GM10266 (cell line): ENCODE measurements around the gene CEPT1.
"Not testable (repeated sequence)": the region's sequence is repeated elsewhere in the genome, so short reads cannot be mapped to it uniquely, and the experiment has no call there.

Experiments used
- DNase-seq: peaks from one replicate; pipeline ENCODE4 v3.0.0; 2012; ENCODE audit errors: extremely low spot score
- TF ChIP-seq, protein P1 (sequence below): IDR thresholded peaks from 2 replicates; pipeline ENCODE4 v1.5.1; 2012; ENCODE audit warnings: mild to moderate bottlenecking, low read depth; ENCODE audit not compliant: control insufficient read depth, insufficient read depth; ENCODE audit errors: missing control alignments

CEPT1 gene

DNA sequence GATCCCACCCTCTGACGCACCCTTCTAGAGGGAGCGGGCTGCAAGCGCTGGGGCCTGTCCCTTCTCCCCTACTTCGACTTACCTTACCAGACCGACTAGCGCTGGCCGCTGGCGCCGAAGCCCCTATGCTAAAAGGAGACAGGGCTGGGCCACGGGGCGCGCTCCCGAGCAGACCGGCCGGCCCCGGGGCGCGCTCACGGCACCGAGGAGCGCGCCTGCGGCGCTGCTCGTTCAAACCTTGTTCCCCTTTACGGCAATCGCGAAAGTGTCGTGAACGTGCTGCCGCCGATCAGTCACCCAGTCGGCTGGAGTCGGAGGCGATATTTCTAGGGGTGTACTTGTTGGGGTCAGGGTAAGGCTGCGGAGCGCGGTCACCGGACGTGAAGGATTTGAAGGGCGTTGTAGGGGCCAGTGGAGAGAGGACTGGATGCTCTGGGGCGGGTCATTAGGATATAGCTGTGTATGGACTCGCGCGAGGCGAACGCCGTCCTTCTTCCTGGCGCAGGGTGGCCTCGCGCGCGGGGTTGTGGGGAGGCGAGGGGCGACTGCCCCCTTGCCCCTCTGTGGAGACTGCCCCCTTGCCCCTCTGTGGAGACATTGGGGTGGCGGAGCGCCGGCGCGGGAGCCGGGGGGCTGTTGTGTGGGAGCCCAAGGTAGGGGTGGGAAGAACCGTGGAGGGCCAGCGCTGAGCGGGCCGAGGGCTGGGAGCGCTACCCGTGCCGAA lies at the start of gene CEPT1, which contains the start of gene DRAM2:
CEPT1 (plus strand) TSS at position 268 of the 724 bp plus-strand sequence. CDS start 7,492 bp downstream, outside the sequence.
DRAM2 (minus strand) TSS at position 138 of the 724 bp plus-strand sequence. CDS start 8,539 bp downstream, outside the sequence.
- TF ChIP-seq, protein P1, sequence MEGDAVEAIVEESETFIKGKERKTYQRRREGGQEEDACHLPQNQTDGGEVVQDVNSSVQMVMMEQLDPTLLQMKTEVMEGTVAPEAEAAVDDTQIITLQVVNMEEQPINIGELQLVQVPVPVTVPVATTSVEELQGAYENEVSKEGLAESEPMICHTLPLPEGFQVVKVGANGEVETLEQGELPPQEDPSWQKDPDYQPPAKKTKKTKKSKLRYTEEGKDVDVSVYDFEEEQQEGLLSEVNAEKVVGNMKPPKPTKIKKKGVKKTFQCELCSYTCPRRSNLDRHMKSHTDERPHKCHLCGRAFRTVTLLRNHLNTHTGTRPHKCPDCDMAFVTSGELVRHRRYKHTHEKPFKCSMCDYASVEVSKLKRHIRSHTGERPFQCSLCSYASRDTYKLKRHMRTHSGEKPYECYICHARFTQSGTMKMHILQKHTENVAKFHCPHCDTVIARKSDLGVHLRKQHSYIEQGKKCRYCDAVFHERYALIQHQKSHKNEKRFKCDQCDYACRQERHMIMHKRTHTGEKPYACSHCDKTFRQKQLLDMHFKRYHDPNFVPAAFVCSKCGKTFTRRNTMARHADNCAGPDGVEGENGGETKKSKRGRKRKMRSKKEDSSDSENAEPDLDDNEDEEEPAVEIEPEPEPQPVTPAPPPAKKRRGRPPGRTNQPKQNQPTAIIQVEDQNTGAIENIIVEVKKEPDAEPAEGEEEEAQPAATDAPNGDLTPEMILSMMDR = no peak
- peak; percentile 88 for DNase-seq

DNA sequence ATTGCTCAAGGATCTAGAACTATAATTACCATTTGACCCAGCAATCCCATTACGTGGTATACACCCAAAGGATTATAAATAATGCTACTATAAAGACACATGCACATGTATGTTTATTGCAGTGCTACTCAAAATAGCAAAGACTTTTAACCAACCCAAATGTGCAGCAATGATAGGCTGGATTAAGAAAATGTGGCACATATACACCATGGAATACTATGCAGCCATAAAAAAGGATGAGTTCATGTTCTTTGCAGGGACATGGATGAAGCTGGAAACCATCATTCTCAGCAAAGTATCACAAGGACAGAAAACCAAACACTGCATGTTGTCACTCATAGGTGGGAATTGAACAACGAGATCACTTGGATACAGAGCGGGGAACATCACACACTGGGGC lies 44.6 kb upstream of the CEPT1 start:
- not testable (repeated sequence) for DNase-seq

DNA sequence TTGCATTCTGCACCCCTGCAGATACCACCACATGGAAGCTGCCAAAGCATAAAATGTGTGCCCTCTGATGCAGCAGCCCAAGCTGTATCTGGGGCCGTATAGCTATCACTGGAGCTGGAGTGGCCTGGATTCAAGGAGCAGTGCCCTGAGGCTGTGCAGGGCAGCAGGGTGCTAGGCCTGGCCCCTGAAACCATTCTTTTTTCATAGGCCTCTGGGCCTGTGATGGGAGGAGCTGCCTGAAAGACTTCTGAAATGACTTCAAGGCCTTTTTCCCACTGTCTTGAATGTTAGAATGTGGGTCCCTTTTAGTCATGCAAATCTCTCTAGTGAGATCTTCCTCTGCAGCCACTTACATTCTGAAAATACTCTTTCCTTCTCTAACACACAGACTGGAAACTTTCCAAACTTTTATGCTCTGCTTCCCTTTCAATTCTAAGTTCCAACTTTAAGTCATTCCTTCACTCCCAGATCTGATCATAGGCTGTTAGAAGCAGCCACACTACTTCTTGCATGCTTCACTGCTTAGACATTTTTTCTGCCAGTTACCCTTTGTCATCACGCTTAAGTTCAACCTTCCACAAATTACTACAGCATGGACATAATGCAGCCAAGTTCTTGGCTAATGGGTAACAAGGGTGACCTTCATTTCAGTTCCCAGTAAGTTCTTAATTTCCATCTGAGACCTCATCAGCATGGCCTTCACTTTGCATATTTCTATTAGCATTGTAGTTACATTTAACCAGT lies 42.5 kb upstream of the CEPT1 start:
- TF ChIP-seq, protein P1 = no peak
- no peak for DNase-seq

DNA sequence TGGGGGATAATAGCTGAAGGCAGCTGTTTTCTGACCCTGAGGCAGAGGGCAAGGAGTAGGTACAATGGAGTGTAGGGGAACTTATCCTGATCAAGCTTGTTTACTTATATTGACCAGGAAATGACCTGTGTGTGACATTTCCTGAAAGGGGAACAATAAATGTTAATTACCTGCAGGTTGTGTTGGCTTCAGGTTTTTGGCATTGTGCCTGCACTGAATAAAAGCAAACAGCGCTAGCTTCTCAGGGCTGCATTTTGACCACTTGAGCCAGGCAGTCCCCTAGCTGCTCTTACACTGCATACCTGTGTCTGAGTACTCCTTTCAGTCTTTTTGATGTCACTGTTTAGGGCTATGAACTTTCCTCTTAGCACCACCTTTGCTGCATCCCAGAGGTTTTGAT lies 40.7 kb upstream of the CEPT1 start:
- DNase-seq = no peak
- TF ChIP-seq, protein P1 = no peak

DNA sequence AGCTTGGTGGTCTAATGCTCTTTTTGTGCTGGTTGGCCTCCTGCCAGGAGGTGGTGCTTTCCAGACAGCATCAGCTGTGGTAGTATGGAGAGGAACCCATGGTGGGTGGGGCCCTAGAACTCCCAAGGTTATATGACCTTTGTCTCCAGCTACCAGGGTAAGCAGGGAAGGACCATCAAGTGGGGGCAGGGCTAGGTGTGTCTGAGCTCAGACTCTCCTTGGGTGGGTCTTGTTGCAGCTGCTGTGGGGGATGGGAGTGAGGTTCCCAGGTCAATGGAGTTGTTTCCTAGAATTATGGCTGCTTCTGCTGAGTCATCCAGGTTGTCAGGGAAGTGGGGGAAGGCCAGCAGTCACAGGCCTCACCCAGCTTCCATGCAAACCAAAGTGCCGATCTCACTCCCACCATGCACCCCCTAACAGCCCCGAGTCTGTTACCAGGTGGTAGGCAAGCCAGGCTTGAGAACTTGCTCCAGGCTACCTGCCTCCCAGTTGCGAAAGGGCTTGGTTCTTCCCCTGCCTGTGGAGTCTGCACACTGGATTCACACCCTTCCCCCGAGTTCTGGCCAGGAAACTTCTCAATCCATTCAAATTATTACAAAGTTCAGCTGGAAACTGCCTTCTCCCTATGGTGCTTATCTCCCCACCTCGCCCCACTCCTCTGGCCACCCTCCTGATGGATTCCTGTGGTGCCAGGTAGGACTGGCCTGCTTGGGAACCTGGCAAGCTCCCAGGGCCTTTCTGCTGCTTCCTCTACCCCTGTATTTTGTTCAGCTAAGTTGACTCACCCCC lies 38.0 kb upstream of the CEPT1 start:
- no peak for DNase-seq
- TF ChIP-seq, protein P1 = no peak

DNA sequence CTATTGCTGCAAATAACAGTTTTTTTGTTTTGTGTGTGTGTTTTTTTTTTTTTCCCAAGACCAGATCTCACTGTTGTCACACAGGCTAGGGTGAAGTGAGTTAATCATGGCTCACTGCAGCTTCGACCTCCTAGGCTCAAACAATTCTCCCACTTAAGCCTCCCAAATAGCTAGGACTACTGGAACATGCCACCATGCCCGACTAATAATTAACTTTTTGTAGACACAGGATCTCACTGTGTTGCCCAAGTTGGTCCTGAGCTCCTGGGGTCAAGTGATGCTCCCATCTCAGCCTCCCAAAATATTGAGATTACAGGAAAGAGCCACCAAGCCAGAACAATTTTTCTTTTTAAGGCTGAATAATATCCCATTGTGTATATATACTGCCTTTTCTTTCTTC lies 35.0 kb upstream of the CEPT1 start:
- DNase-seq = no peak
- TF ChIP-seq, protein P1 = no peak

DNA sequence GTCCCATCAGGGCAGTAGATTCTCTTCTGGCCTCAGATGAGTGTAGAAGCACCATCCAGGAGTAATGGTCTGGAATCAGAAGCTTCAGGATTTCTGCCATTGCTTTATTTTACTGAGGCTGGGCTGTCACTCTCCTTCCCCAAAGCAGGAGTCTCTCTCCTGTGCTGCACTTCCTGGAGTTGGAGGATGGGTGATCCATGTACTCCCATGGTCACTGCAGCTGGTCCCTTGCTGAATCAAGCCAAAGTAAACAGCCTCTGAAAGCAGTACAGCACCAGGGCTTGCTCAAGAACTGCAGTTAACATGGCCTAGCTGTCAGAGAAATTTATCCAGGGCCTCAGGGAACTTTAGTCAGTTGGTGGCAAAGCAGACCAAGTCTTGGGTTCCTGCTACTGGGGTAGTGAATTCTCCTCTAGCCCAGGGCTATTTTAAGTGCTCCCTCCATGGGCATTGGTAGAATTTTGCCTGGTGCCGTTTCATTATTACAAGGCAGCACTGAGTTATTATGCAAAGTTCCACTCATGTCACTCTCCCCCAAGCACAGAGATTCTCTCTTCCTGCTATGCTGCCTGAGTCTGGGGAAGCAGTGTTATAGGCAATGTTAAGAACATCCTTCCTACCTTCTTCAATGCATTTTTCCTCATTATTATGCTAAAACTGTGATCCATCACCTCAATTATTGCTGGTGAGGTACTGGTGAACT lies 29.7 kb upstream of the CEPT1 start:
- no peak for DNase-seq
- TF ChIP-seq, protein P1 = no peak
